ENCODE measurements around the gene NIPSNAP3A. TPM values are rescaled to one million over a fixed set of nuclear protein-coding genes. Genes with fewer than 3 reads are reported as not detected.

Gene NIPSNAP3A
- total RNA-seq, 1 experiment from 2014 or later: 7.2 TPM

- Mint-ChIP-seq H3K36me3 (no peaks in the 10 kb centered on the region), H3K27ac (no peak overlapping the region), H3K9me3 (no peaks in the 10 kb centered on the region), H3K4me1 (no peaks in the 10 kb centered on the region), H3K27me3 (ENCODE audit: low read depth) (peaks cover 27% of the 10 kb centered on the region), H3K4me3 (peak overlapping the region; percentile 78)
- POLR2A ChIA-PET: no interaction called here
- TF ChIP-seq ZNF671 (CRISPR knock-in tag; IDR thresholded peaks at IDR 0.05): no peak
- no peak for TF ChIP-seq SOX15 (CRISPR knock-in tag; IDR thresholded peaks at IDR 0.05)
- no peak for TF ChIP-seq ZSCAN18 (CRISPR knock-in tag; IDR thresholded peaks at IDR 0.05)
- no peak for TF ChIP-seq PREB (CRISPR knock-in tag; IDR thresholded peaks at IDR 0.05; ENCODE audit: borderline replicate concordance)
- TF ChIP-seq ATF6 (CRISPR knock-in tag; IDR thresholded peaks at IDR 0.05): no peak
- TF ChIP-seq SP1 (CRISPR knock-in tag; conservative IDR thresholded peaks at IDR 0.05): no peak
- no peak for TF ChIP-seq IRF2 (CRISPR knock-in tag; IDR thresholded peaks at IDR 0.05; ENCODE audit: borderline replicate concordance, low read depth)
- TF ChIP-seq USF2 (CRISPR knock-in tag; IDR thresholded peaks at IDR 0.05): no peak
- TF ChIP-seq ZNF512 (CRISPR knock-in tag; IDR thresholded peaks at IDR 0.05; ENCODE audit: borderline replicate concordance): no peak
- TF ChIP-seq ATF1 (CRISPR knock-in tag; IDR thresholded peaks at IDR 0.05): no peak
- no peak for TF ChIP-seq OVOL2 (CRISPR knock-in tag; IDR thresholded peaks at IDR 0.05; ENCODE audit: borderline replicate concordance)
- no peak for TF ChIP-seq ZNF219 (CRISPR knock-in tag; IDR thresholded peaks at IDR 0.05; ENCODE audit: borderline replicate concordance)
- no peak for TF ChIP-seq PRRX2 (CRISPR knock-in tag; IDR thresholded peaks at IDR 0.05)
- TF ChIP-seq SMAD4 (CRISPR knock-in tag; IDR thresholded peaks at IDR 0.05): no peak
- TF ChIP-seq ATF2 (CRISPR knock-in tag; IDR thresholded peaks at IDR 0.05; ENCODE audit: borderline replicate concordance, low read depth): no peak
- TF ChIP-seq CBFB (CRISPR knock-in tag; IDR thresholded peaks at IDR 0.05; ENCODE audit: low read depth): no peak
- no peak for TF ChIP-seq ELF4 (CRISPR knock-in tag; IDR thresholded peaks at IDR 0.05; ENCODE audit: low read depth)
- CTCF ChIA-PET: no interaction called here
- DNase-seq (ENCODE audit: low spot score) (no peak), ATAC-seq (no peak)
These were observed 17.7 kb downstream of the NIPSNAP3A start for GRCh38 chr9:104765138-104765537.

- H3K27ac Mint-ChIP-seq: no peak overlapping the region
- no peaks in the 10 kb centered on the region for H3K9me3 Mint-ChIP-seq
- no peak for DNase-seq (ENCODE audit: low spot score)
- ChIA-PET POLR2A (no interaction called here), CTCF (no interaction called here)
- ATAC-seq: no peak
- TF ChIP-seq ZNF219 (CRISPR knock-in tag; IDR thresholded peaks at IDR 0.05; ENCODE audit: borderline replicate concordance): no peak
- H3K27me3 Mint-ChIP-seq (ENCODE audit: low read depth): peaks cover 27% of the 10 kb centered on the region
- H3K4me1 Mint-ChIP-seq: no peaks in the 10 kb centered on the region
- no peak overlapping the region for H3K4me3 Mint-ChIP-seq
- H3K36me3 Mint-ChIP-seq: no peaks in the 10 kb centered on the region
These were observed 18.5 kb downstream of the NIPSNAP3A start for GRCh38 chr9:104766025-104766424.

Data from WTC11 (cell line).